Esophagus (tissue), 2 donors: ENCODE measurements around the gene ATRIP. TPM values are rescaled to one million over a fixed set of nuclear protein-coding genes. Genes with fewer than 3 reads are reported as not detected.
A peak's percentile ranks its signal among the peaks of the same experiment; 100 is the strongest.

Experiments
- H3K27ac ChIP-seq, 2 donors: one replicate each; pipeline ENCODE4 v1.5.1; 2013; ENCODE audit warnings: low read depth in 2 of 2, mild to moderate bottlenecking in 2 of 2, inconsistent platforms in 1 of 2, low read length in 1 of 2, moderate library complexity in 1 of 2
- H3K27me3 ChIP-seq, 2 donors: one replicate each; pipeline ENCODE4 v1.6.1; 2013; ENCODE audit warnings: low read length in 2 of 2, control low read depth in 1 of 2, mild to moderate bottlenecking in 1 of 2; ENCODE audit not compliant: insufficient read depth in 2 of 2, control insufficient read depth in 1 of 2
- H3K36me3 ChIP-seq, 2 donors: one replicate each; pipeline ENCODE4 v1.6.1; 2013; ENCODE audit warnings: low read length in 1 of 2; ENCODE audit not compliant: control insufficient read depth in 2 of 2, insufficient read depth in 2 of 2
- H3K4me1 ChIP-seq, 2 donors: one replicate each; pipeline ENCODE4 v1.6.1; 2013; ENCODE audit warnings: low read length in 1 of 2; ENCODE audit not compliant: control insufficient read depth in 2 of 2, insufficient read depth in 2 of 2
- H3K4me3 ChIP-seq, 2 donors: one replicate each; pipeline ENCODE4 v1.5.1; 2013; ENCODE audit warnings: low read length in 2 of 2, mild to moderate bottlenecking in 2 of 2, low read depth in 1 of 2, moderate library complexity in 1 of 2
- H3K9me3 ChIP-seq, 2 donors: one replicate each; pipeline ENCODE4 v1.6.1; 2013; ENCODE audit warnings: mild to moderate bottlenecking in 2 of 2, low read depth in 1 of 2, low read length in 1 of 2, moderate library complexity in 1 of 2; ENCODE audit not compliant: control insufficient read depth in 2 of 2, insufficient read depth in 1 of 2
- WGBS, 2 donors: extraction: QIAGEN DNeasy Blood & Tissue Kit; methylation state at CpG; one replicate each; pipeline ENCODE4 v1.1.7; 2013; 5-methylcytosine and 5-hydroxymethylcytosine counted together
- polyA plus RNA-seq, 2 donors: library from polyadenylated mRNA; stranded (reverse); fragments of 200-250 nt; gene quantifications; one replicate each; pipeline ENCODE4 v1.2.3, GENCODE V29; 2013
- donor health status: healthy with polysubstance abuse.
- donor health status: Bipolar disorder and iron deficiency.

Gene ATRIP
- polyA plus RNA-seq, 2 donors: 4.9 to 5.7 TPM

DNA sequence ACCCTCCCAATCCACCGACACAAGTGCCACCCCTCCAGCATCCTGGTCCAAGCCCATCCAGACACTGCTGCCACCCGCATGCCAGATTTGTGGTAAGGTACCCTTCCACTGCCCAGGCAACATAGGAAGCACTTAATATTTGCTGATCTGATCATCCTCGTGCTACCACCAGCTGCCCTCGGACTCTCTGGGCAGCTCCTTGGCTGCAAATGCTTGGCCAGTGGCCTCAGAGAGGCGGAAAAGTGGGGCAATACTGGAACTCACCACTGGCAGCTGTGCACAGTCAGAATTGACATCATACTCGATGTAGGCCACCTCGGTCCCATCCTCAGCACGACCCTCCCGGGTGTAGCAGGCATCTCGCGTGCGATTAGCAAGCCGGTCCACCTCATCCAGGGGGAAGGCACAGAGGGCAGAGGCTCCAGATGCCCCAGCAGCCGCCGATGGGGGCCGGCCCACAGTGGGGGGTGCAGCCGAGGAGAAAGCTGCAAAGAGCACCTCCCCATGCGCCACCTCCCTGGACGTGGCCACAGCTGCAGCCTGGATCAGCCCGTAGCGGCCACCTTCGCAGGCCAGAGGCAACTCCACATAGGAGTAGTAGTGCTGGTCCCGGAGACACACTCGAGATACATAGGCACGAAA is 23.2 kb upstream of the ATRIP start:
- Histone ChIP-seq H3K4me1 (peaks cover 11 to 53% of the 10 kb centered on the region in 2 donors), H3K27ac (no peak overlapping the region), H3K36me3 (peaks cover 0 to 48% of the 10 kb centered on the region in 2 donors), H3K4me3 (no peak overlapping the region), H3K9me3 (no peaks in the 10 kb centered on the region), H3K27me3 (no peaks in the 10 kb centered on the region)
- WGBS, 2 donors: 76 to 82% methylated on average over 25 of the region's 25 CpGs

DNA sequence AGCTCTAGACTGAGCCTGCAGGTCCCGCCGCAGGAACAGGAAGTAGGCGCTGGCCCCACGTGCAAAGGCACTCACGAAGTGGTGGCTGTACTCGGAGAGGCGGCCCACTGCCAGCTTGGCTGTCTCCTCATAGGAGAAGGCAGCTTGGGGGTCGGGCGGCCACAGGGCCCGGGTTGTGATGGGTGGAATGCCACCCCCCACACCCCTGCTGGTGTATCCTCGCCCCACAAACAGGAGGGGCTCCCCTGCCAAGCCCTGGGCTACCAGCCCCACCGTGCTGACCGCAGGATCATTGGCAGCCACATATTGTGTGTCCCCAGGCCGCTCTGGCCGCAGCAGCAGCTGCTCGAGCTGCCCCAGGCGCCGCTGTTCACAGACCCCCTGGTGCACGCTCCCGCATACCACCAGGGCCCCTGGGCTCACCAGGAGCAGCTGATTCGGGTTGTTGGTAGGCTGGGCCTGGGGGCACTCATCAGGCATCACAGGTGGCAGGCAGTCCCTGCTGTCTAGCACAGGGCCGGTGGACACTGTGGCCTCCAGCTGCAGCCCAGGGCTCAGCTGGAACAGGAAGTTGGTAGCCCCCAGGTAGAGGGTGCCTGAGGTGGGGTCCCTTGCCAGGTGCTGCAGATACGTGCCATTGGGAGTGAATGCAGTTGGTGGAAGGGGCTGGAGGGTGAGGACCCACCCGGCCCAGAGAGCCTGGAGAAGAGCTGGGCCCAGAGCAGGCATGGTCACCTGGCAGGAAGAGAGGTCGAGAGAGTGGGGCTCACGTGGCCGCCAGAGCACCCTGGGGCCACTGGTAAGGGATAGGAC is 22.4 kb upstream of the ATRIP start:
- Histone ChIP-seq H3K27me3 (no peaks in the 10 kb centered on the region), H3K4me1 (peaks cover 11 to 53% of the 10 kb centered on the region in 2 donors), H3K27ac (peak overlapping the region in 1 of 2 donors; percentile 13), H3K36me3 (peaks cover 0 to 42% of the 10 kb centered on the region in 2 donors), H3K9me3 (no peaks in the 10 kb centered on the region), H3K4me3 (no peak overlapping the region)
- 77 to 78% methylated on average over 27 of the region's 27 CpGs for WGBS, 2 donors

DNA sequence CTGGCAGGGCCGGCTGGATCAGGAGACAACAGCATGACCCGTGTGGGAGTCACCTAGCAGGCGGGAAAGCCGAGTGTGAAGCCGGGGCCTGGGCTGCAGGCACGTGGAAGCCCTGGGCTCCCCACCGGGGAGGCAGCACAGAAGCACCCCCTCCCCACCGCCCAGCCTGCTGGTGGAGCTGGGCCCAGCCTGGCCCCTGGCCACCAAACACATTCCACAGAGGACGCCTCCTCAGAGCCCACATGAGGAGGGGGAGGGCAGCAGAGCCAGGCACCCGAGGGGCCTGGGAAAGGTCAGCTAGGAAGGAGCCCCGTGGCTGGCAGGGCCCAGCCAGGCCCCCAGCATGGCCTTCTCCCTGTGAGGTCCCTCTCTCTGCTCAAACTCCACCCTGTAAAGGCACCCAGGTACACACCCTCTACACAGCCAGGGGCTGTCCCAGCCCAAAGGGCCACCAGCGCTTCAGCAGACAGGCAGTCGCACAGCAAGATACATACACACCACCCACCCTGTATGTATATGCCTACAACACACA is 21.2 kb upstream of the ATRIP start:
- H3K36me3 ChIP-seq: peaks cover 0 to 31% of the 10 kb centered on the region in 2 donors
- no peaks in the 10 kb centered on the region for H3K27me3 ChIP-seq
- 33 to 47% methylated on average over 11 to 13 of the region's 13 CpGs for WGBS, 2 donors
- H3K4me3 ChIP-seq: no peak overlapping the region
- H3K9me3 ChIP-seq: no peaks in the 10 kb centered on the region
- peak overlapping the region in 1 of 2 donors; percentile 51 for H3K27ac ChIP-seq
- peaks cover 15 to 54% of the 10 kb centered on the region in 2 donors for H3K4me1 ChIP-seq

DNA sequence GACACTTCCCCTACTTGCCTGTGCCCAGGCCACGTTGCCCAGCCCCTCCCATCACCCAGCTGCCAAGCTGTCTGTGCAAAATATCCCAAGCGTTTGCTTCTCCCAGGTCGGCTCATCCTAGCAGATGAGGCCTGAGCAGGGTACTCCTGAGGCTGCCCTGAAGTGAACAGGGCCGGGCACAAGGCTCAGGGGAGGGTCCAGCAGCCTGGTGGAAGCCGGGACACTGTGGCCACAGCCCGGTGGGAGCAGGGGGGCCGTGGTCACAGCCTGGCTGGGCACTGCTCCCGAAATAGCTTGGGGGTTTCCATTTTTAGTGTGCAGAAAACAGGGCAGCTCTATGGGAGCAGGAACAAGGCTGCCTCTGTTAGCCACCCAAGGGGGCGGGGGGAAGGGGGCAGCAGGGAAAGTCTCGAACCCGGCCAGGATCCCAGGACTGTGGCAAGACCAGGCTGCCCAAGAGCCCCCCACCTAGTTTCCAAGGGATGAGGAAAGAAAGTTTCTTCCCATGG is 20.1 kb upstream of the ATRIP start:
- Histone ChIP-seq H3K9me3 (no peaks in the 10 kb centered on the region), H3K4me1 (peaks cover 19 to 65% of the 10 kb centered on the region in 2 donors), H3K4me3 (peak overlapping the region in 1 of 2 donors; percentile 68), H3K36me3 (peaks cover 0 to 22% of the 10 kb centered on the region in 2 donors), H3K27me3 (no peaks in the 10 kb centered on the region), H3K27ac (peak overlapping the region; percentile 74 to 93)
- whole genome bisulfite sequencing, 2 donors: 34 to 44% methylated on average over 11 of the region's 11 CpGs

DNA sequence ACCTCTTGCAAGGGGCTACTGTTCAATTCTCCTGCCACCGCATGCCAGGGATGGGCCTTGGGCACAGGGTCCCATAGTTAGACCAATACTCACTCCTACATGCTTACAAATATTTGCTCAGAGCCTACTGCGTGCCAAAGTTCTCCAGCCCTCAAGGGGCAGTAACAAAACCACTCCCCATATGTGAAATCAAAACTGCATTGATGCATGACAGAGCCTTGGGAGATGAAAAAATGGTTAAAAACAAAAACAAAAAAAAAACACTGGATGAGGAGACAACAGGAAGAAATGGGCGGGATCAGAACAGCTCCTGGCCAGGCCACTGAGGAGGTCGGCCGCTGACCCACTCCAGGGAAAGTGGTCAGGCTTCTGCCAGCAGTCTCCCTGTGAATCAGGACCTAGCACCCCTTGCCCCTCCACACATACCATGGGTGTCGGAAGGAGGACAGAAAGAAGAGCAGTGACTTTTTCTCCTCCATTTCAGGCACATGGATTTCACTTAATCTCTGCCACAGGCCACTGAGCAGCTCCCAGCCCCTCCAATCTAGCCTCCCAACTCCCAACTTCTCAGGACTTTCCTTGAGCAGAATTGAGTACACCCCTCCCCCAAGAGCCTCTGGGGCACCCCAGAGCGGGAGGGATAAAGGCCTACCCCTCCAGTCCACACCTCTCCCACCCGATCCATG is 19.4 kb upstream of the ATRIP start:
- peak overlapping the region; percentile 68 to 74 for H3K4me3 ChIP-seq
- H3K27ac ChIP-seq: peak overlapping the region; percentile 93 to 96
- H3K9me3 ChIP-seq: no peaks in the 10 kb centered on the region
- peaks cover 0 to 20% of the 10 kb centered on the region in 2 donors for H3K36me3 ChIP-seq
- no peaks in the 10 kb centered on the region for H3K27me3 ChIP-seq
- 32 to 43% methylated on average over 8 of the region's 8 CpGs for WGBS, 2 donors
- H3K4me1 ChIP-seq: peaks cover 17 to 63% of the 10 kb centered on the region in 2 donors

DNA sequence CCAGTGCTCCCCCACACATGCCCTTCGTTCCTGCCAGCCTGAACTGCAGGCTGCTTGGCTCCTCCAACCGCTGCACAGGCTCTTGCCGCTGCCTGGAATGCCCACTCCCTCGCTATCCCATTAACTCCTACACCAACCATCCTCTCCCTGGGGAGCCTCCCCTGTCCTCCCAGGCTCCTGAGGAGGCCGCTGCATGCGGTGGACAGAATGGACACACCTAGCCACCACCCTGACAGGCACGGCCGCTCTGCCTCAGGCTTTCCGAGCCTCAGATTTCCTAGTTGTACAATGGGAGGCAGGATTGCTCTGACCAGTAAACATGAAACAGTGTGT is 18.9 kb upstream of the ATRIP start:
- Histone ChIP-seq H3K4me1 (peaks cover 15 to 63% of the 10 kb centered on the region in 2 donors), H3K27me3 (no peaks in the 10 kb centered on the region), H3K27ac (peak overlapping the region; percentile 93 to 96), H3K9me3 (no peaks in the 10 kb centered on the region), H3K36me3 (peaks cover 0 to 18% of the 10 kb centered on the region in 2 donors), H3K4me3 (peak overlapping the region; percentile 68 to 74)
- WGBS, 2 donors: 44 to 45% methylated on average over 9 of the region's 9 CpGs

DNA sequence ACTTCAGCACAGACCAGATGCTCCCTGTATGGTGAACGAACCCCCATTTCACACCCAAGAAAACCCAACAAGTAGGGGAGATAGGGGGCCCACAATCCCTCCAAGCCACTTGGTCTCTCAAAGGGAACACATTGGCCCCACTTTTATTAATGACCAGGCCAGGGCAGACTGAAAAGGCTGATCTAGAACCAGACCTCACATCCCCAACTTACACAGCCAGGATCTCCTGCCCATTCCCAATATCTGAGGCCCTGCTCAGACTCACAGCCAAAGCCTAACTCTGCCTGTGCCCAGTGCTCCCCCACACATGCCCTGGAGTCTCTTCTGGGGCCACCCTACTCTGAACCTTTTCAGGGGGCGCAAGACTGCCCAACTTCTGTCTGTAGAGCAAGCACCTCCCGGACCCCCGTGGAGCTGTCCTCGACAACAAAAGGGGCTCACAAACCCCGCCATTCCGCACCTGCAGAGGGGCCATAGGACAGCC is 18.4 kb upstream of the ATRIP start:
- peak overlapping the region; percentile 68 to 74 for H3K4me3 ChIP-seq
- no peaks in the 10 kb centered on the region for H3K9me3 ChIP-seq
- WGBS, 2 donors: 35 to 39% methylated on average over 7 of the region's 7 CpGs
- H3K4me1 ChIP-seq: peaks cover 15 to 63% of the 10 kb centered on the region in 2 donors
- H3K36me3 ChIP-seq: peaks cover 0 to 16% of the 10 kb centered on the region in 2 donors
- H3K27me3 ChIP-seq: no peaks in the 10 kb centered on the region
- peak overlapping the region; percentile 93 to 96 for H3K27ac ChIP-seq

DNA sequence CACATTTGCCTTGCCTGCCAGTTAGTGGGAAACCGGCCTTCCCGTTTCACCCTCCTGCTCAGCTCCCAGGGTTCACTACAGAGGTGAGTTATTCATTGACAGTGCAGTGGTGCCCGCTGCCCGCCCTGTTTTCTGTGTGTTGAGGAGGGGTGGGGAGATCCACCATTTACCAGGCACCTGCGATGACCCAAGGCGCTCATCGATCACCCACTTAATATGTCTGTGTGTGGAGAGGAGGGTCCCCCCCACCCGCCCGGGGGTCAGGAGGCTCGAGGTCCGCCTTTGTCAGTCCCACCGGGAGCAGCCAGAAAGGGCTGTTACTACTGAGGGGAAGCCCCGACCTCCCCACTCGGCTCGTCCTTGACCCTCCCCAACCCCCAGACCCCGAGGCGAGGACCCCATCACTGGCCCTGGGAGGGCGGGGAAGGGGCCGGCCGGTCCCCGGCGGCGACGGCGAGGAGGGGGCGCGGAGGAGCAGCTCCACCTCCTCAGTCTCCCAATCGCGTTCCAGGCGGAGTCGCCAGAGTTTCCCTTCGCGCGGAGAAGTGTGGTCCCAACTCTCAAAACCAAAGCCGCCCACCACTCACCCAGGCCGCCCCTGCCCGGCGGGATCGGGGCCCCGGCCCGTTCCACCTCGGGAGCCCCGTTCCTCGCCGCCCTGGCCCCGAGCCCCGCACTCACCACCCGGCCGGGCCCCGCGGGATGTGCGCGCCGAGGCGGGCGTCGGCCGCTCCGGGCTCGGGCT is 17.8 kb upstream of the ATRIP start:
- Histone ChIP-seq H3K36me3 (peaks cover 0 to 9% of the 10 kb centered on the region in 2 donors), H3K4me3 (peak overlapping the region; percentile 68 to 74), H3K4me1 (peaks cover 15 to 63% of the 10 kb centered on the region in 2 donors), H3K27me3 (no peaks in the 10 kb centered on the region), H3K9me3 (no peaks in the 10 kb centered on the region), H3K27ac (peak overlapping the region; percentile 93 to 96)
- WGBS, 2 donors: 4 to 8% methylated on average over 27 to 60 of the region's 60 CpGs
